K562 (cell line): ENCODE data around the gene MAP3K19. TPM values are rescaled to one million over a fixed set of nuclear protein-coding genes. Genes with fewer than 3 reads are reported as not detected.
A peak's percentile ranks its signal among the peaks of the same experiment; 100 is the strongest.

Experiments used
- ATAC-seq: fragments of 200-7000 bp; cut with Tn5 transposase; 3 replicates; pipeline ENCODE4 v1.9.1; 2020; ENCODE audit warnings: moderate library complexity
- BruUV-seq: library from RNA; stranded (reverse); fragments of 400-500 nt; replicated peaks from 2 replicates; lab custom pipeline; 2021; lab: Mats Ljungman, UMichigan
- CTCF ChIA-PET: fragments of 300-600 bp; formaldehyde crosslinking; extraction: SDS; loops from one replicate; lab custom pipeline; 2021; ENCODE audit warnings: low intra/inter-chr PET ratio; lab: Yijun Ruan, JAX
- POLR2A ChIA-PET: fragments of 300-600, 350-650 bp; sonication (Branson Sonifier 250); formaldehyde crosslinking; extraction: SDS; loops from one replicate; lab custom pipeline; 2021; ENCODE audit warnings: antibody characterized with exemption, inconsistent platforms; lab: Yijun Ruan, JAX
- DNase-seq, 4 experiments: peaks; one replicate each; pipeline versions ENCODE4 v3.0.0 to v3.0.0-alpha.2; 2011 to 2018; ENCODE audit warnings: low spot score in 3 of 4, mixed read lengths in 3 of 4; ENCODE audit errors: extremely low read depth in 1 of 4
- FAIRE-seq: peaks from 2 replicates; lab custom pipeline; 2011; peaks lifted over from hg19 to GRCh38; lab: Jason Lieb, UNC
- H2AFZ ChIP-seq: 2 replicates; pipeline ENCODE4 v1.6.0; 2011; ENCODE audit warnings: low read depth, low read length, control low read depth, inconsistent platforms
- H3K27ac ChIP-seq: fragments of 200-600 bp; 3 replicates; pipeline ENCODE4 v1.8.0; 2011; ENCODE audit warnings: low read depth, mild to moderate bottlenecking, control low read depth, inconsistent platforms, low read length, moderate library complexity, mixed read lengths; ENCODE audit errors: extremely low read depth
- H3K27me3 ChIP-seq, 2 experiments: fragments of 300-600 bp in 1 of 2; 2 replicates in 1 of 2; 3 replicates in 1 of 2; pipeline versions ENCODE4 v1.6.0 to v1.8.0; 2011; ENCODE audit warnings: inconsistent platforms in 2 of 2, low read length in 2 of 2, mild to moderate bottlenecking in 1 of 2, mixed read lengths in 1 of 2, moderate library complexity in 1 of 2; ENCODE audit not compliant: control insufficient read depth in 2 of 2, insufficient read depth in 2 of 2
- H3K36me3 ChIP-seq: fragments of 300-600 bp; 3 replicates; pipeline ENCODE4 v1.8.0; 2011; ENCODE audit warnings: mild to moderate bottlenecking, low read length, inconsistent platforms; ENCODE audit not compliant: control insufficient read depth, insufficient read depth
- H3K4me1 ChIP-seq, 2 experiments: fragments of 200-600 bp in 1 of 2; replicated peaks in 1 of 2; 2 replicates in 1 of 2; 3 replicates in 1 of 2; pipeline versions ENCODE4 v1.5.1 to v1.8.0; 2011; ENCODE audit warnings: inconsistent platforms in 2 of 2, low read length in 2 of 2, mild to moderate bottlenecking in 1 of 2, mixed read lengths in 1 of 2, moderate library complexity in 1 of 2; ENCODE audit not compliant: control insufficient read depth in 2 of 2, insufficient read depth in 2 of 2
- H3K4me2 ChIP-seq: 2 replicates; pipeline ENCODE4 v1.6.1; 2011; ENCODE audit warnings: low read length, control low read depth, inconsistent platforms, mixed read lengths; ENCODE audit not compliant: insufficient read depth
- H3K4me3 ChIP-seq: fragments of 200-600 bp; sonication (generic), shearing (Covaris generic); 2 replicates; pipeline ENCODE4 v1.5.1; 2016; ENCODE audit warnings: control low read depth, inconsistent platforms
- H3K79me2 ChIP-seq: fragments of 200-600 bp; 3 replicates; pipeline ENCODE4 v1.8.0; 2011; ENCODE audit warnings: low read length, inconsistent platforms; ENCODE audit not compliant: control insufficient read depth, insufficient read depth
- H3K9ac ChIP-seq, 2 experiments: 2 replicates each; pipeline versions ENCODE4 v1.6.0 to v1.6.1; 2011; ENCODE audit warnings: low read depth in 2 of 2, low read length in 2 of 2, control low read depth in 1 of 2, inconsistent platforms in 1 of 2, mild to moderate bottlenecking in 1 of 2, mixed read lengths in 1 of 2; ENCODE audit not compliant: insufficient read depth in 1 of 2
- H3K9me1 ChIP-seq: one replicate; pipeline ENCODE4 v1.6.0; 2011; ENCODE audit warnings: inconsistent platforms, mild to moderate bottlenecking, low read length, moderate library complexity; ENCODE audit not compliant: control insufficient read depth, insufficient read depth
- H3K9me3 ChIP-seq: replicated peaks from 2 replicates; pipeline ENCODE4 v1.5.1; 2011; ENCODE audit warnings: low read depth, low read length, inconsistent platforms; ENCODE audit not compliant: control insufficient read depth, insufficient read depth
- H4K20me1 ChIP-seq: replicated peaks from 2 replicates; pipeline ENCODE4 v1.6.1; 2011; ENCODE audit warnings: low read length, inconsistent platforms, mixed read lengths; ENCODE audit not compliant: control insufficient read depth, insufficient read depth
- KLF16 ChIP-seq: IDR thresholded peaks from 2 replicates; pipeline ENCODE4 v1.6.1; 2016; ENCODE audit warnings: antibody characterized with exemption
- RBM25 ChIP-seq: fragments of 200-400 bp; formaldehyde crosslinking; IDR thresholded peaks from 2 replicates; pipeline ENCODE4 v1.6.1; 2018; ENCODE audit warnings: low read length, low read depth, moderate library complexity; ENCODE audit not compliant: severe bottlenecking
- TBP ChIP-seq: optimal IDR thresholded peaks from 2 replicates; pipeline ENCODE3; 2011; ENCODE audit warnings: low read depth, low read length, improper control_type of control experiment
- ZNF41 ChIP-seq: fragments of 250-450 bp; sonication (Bioruptor Pico); conservative IDR thresholded peaks from 2 replicates; pipeline ENCODE4 v1.4.0; 2020; ENCODE audit warnings: mild to moderate bottlenecking
- ZNF512 ChIP-seq: IDR thresholded peaks from 2 replicates; pipeline ENCODE4 v1.6.1; 2016; ENCODE audit warnings: missing genetic modification characterization, missing compliant biosample characterization
- WGBS: fragments of 100-300 bp; shearing (Covaris generic); methylation state at CpG from one replicate; pipeline ENCODE4 v1.1.6; 2016; ENCODE audit warnings: low coverage, mixed read lengths; ENCODE audit not compliant: insufficient coverage; ENCODE audit errors: missing lambda C conversion rate; 5-methylcytosine and 5-hydroxymethylcytosine counted together
- in situ Hi-C: fragments of 300-500 bp; cut with MboI; formaldehyde crosslinking; loops from 4 replicates; pipeline ENCODE4 v1.15.0; 2018; ENCODE audit warnings: inconsistent platforms, mixed read lengths
- intact Hi-C: fragments of 100-400 bp; cut with micrococcal nuclease; formaldehyde crosslinking; loops from 2 replicates; pipeline ENCODE4 v1.14.2; 2022
- polyA plus RNA-seq, 8 experiments: library from polyadenylated mRNA; depleted of rRNA in 4 of 8; stranded (reverse) in 5 of 8; unstranded in 3 of 8; fragments of >200 nt; fragmentation: Nextera tagmentation in 2 of 8; fragmentation: Illumina TruSeq in 1 of 8; extraction: Ambion mirVana in 2 of 8; extraction: Trizol in 1 of 8; gene quantifications; 2 replicates each; pipeline versions ENCODE4 v1.2.1 to v1.2.3, GENCODE V29; 2011 to 2014; ENCODE audit warnings: inconsistent platforms in 1 of 8, missing spikeins in 1 of 8
- total RNA-seq, 7 experiments: library from RNA; depleted of rRNA in 6 of 7; stranded (reverse); fragments of >200 nt in 6 of 7; fragmentation: Illumina TruSeq in 2 of 7; extraction: Trizol in 2 of 7; gene quantifications; 2 replicates each; pipeline versions ENCODE4 v1.2.1 to v1.2.3, GENCODE V29; 2011 to 2021; ENCODE audit warnings: low replicate concordance in 1 of 7

Gene MAP3K19
- total and polyA plus RNA-seq, 9 of the 15 experiments (the other 6 are each of a cell fraction or from before 2014, with no cell fraction given), result 0.29 TPM; not detected in 8

- no peak for TF ChIP-seq ZNF512
- TF ChIP-seq ZNF41, result no peak
- TF ChIP-seq KLF16, result no peak
- H3K27ac ChIP-seq, result no peak overlapping the region
- H3K9me3 ChIP-seq, result no peaks in the 10 kb centered on the region
- 0 out of 5 replicates have a peak, but pooled peaks cover 0 to 4% of the 10 kb centered on the region in 2 experiments for H3K4me1 ChIP-seq
- intact Hi-C loops, result no loop called here
- H3K27me3 ChIP-seq, result no peaks in the 10 kb centered on the region
- no peak for ATAC-seq
- CTCF ChIA-PET, result no interaction called here
- no peak overlapping the region for H2AFZ ChIP-seq
- FAIRE-seq, result no peak
- H3K79me2 ChIP-seq, result peaks cover 94% of the 10 kb centered on the region
- H3K4me2 ChIP-seq, result no peak overlapping the region
- no TSS peak for BruUV-seq
- POLR2A ChIA-PET, result interaction anchor here (1.3 to 1.6 kb wide), 2 partner anchors 8 to 16 kb away, joined by 3 to 6 read pairs; partner anchors contain the start of gene CCNT2
- H3K9me1 ChIP-seq, result no peaks in the 10 kb centered on the region
- no peak for DNase-seq
- in situ Hi-C loops, result no loop called here
- 92% methylated on average over 2 of the region's 2 CpGs for WGBS
- H3K36me3 ChIP-seq, result peaks cover 74% of the 10 kb centered on the region
- peaks cover 3% of the 10 kb centered on the region; the same call in 1 of the 2 replicates for H4K20me1 ChIP-seq
- no peak overlapping the region for H3K4me3 ChIP-seq
- no peak overlapping the region for H3K9ac ChIP-seq
Observed at GRCh38 chr2:134934150-134934549, 113.1 kb downstream of the MAP3K19 start.

GRCh38 chr2:134933732-134934131 lies 113.5 kb downstream of the MAP3K19 start:
- peaks cover 3% of the 10 kb centered on the region; the same call in 1 of the 2 replicates for H4K20me1 ChIP-seq
- no peak overlapping the region for H3K4me2 ChIP-seq
- DNase-seq, result no peak
- H3K9me3 ChIP-seq, result no peaks in the 10 kb centered on the region
- no peak overlapping the region for H3K9ac ChIP-seq
- intact Hi-C loops (no loop called here), in situ Hi-C loops (no loop called here)
- H3K4me3 ChIP-seq, result no peak overlapping the region
- 95% methylated on average over 1 of the region's 1 CpG for WGBS
- BruUV-seq, result no TSS peak
- ChIA-PET CTCF (no interaction called here), POLR2A (interaction anchor here (1.6 kb wide), 1 partner anchor 16 kb away, joined by 6 read pairs; the partner anchor contains the start of gene CCNT2)
- H3K4me1 ChIP-seq, result 0 out of 5 replicates have a peak, but pooled peaks cover 0 to 4% of the 10 kb centered on the region in 2 experiments
- peaks cover 94% of the 10 kb centered on the region for H3K79me2 ChIP-seq
- ATAC-seq, result no peak
- no peak overlapping the region for H3K27ac ChIP-seq
- H2AFZ ChIP-seq, result no peak overlapping the region
- FAIRE-seq, result no peak
- H3K9me1 ChIP-seq, result no peaks in the 10 kb centered on the region
- TF ChIP-seq TBP (no peak), RBM25 (peak; percentile 94)
- H3K27me3 ChIP-seq, result no peaks in the 10 kb centered on the region
- peaks cover 73% of the 10 kb centered on the region for H3K36me3 ChIP-seq
